CD4-positive, alpha-beta T cell treated with Interleukin-17A for 1 hour (primary cell): ENCODE measurements around the gene HES2.
A peak's percentile ranks its signal among the peaks of the same experiment; 100 is the strongest.
"Not testable (repeated sequence)": the region's sequence is repeated elsewhere in the genome, so short reads cannot be mapped to it uniquely, and the experiment has no call there.

ENCODE experiments used
- DNase-seq: peaks from one replicate; pipeline ENCODE4 v3.0.0-alpha.2; 2020

HES2 gene

GRCh38 chr1:6416295-6416656 is 3.4 kb downstream of the HES2 start:
- no peak for DNase-seq

- no peak for DNase-seq
Observed at GRCh38 chr1:6414881-6415626, 4.7 kb downstream of the HES2 start.

- peak; percentile 36 for DNase-seq
Observed at GRCh38 chr1:6414443-6414844, 5.3 kb downstream of the HES2 start.

- no peak for DNase-seq
Observed at GRCh38 chr1:6412896-6413295, 6.8 kb downstream of the HES2 start.

GRCh38 chr1:6410248-6410893 is 9.3 kb downstream of the HES2 start:
- DNase-seq = no peak

- no peak for DNase-seq
Observed at GRCh38 chr1:6409733-6410132, 10.0 kb downstream of the HES2 start.

GRCh38 chr1:6409053-6409452 is 10.7 kb downstream of the HES2 start:
- no peak for DNase-seq

- no peak for DNase-seq
Observed at GRCh38 chr1:6408023-6408422, 11.7 kb downstream of the HES2 start.

GRCh38 chr1:6401673-6402072 is 18.0 kb downstream of the HES2 start:
- no peak for DNase-seq

- no peak for DNase-seq
Observed at GRCh38 chr1:6399294-6399693, 20.4 kb downstream of the HES2 start.

GRCh38 chr1:6397844-6398441 is 21.8 kb downstream of the HES2 start:
- no peak for DNase-seq

- no peak for DNase-seq
Observed at GRCh38 chr1:6396998-6397397, 22.7 kb downstream of the HES2 start.

GRCh38 chr1:6395781-6396244 is 23.9 kb downstream of the HES2 start:
- DNase-seq = not testable (repeated sequence)

- not testable (repeated sequence) for DNase-seq
Observed at GRCh38 chr1:6395130-6395529, 24.6 kb downstream of the HES2 start.

GRCh38 chr1:6393400-6394187 is 26.1 kb downstream of the HES2 start, which contains the start of gene ACOT7:
Gene ACOT7, minus strand, starts transcription at chr1:6393767. Its CDS starts 368 bp downstream, at chr1:6393399.
- DNase-seq = peak; percentile 92

- no peak for DNase-seq
Observed at GRCh38 chr1:6392809-6393399, 26.8 kb downstream of the HES2 start.

GRCh38 chr1:6391951-6392808 is 27.5 kb downstream of the HES2 start:
- no peak for DNase-seq

- no peak for DNase-seq
Observed at GRCh38 chr1:6389971-6390370, 29.7 kb downstream of the HES2 start.

- DNase-seq = no peak
Observed at GRCh38 chr1:6386371-6386949, 33.3 kb downstream of the HES2 start.

GRCh38 chr1:6385488-6386191 is 34.1 kb downstream of the HES2 start:
- DNase-seq = no peak

- no peak for DNase-seq
Observed at GRCh38 chr1:6384962-6385361, 34.8 kb downstream of the HES2 start.
